K562 (cell line): Measurements from ENCODE around the gene SH3BGRL3. TPM values are rescaled to one million over a fixed set of nuclear protein-coding genes. Genes with fewer than 3 reads are reported as not detected.

ENCODE experiments used
- CBX8 ChIP-seq: fragments of 200-600 bp; sonication (generic); IDR thresholded peaks from 2 replicates; pipeline ENCODE4 v1.6.1; 2012; ENCODE audit warnings: borderline replicate concordance, mixed run types, low read depth, mild to moderate bottlenecking, moderate library complexity, mixed read lengths, low read length, control low read depth, inconsistent platforms; ENCODE audit not compliant: poor library complexity, severe bottlenecking; ENCODE audit errors: extremely low read depth
- ETV5 ChIP-seq: sonication (generic); formaldehyde crosslinking; IDR thresholded peaks from 2 replicates; pipeline ENCODE4 v1.4.0; 2020; ENCODE audit warnings: low read depth, mild to moderate bottlenecking, missing genetic modification reagents
- HDAC2 ChIP-seq: fragments of 450-650 bp; IDR thresholded peaks from 2 replicates; pipeline ENCODE4 v1.6.1; 2016; ENCODE audit warnings: mild to moderate bottlenecking
- ID3 ChIP-seq, 2 experiments: fragments of 250-450 bp in 1 of 2; fragments of 450-650 bp in 1 of 2; sonication (Bioruptor Pico) in 1 of 2; IDR thresholded peaks; 2 replicates each; pipeline versions ENCODE4 v1.6.1 to v1.8.0; 2016 to 2021; ENCODE audit warnings: mild to moderate bottlenecking in 2 of 2, moderate library complexity in 2 of 2, missing compliant biosample characterization in 1 of 2, missing genetic modification characterization in 1 of 2
- NFE2L1 ChIP-seq: fragments of 450-650 bp; IDR thresholded peaks from 2 replicates; pipeline ENCODE4 v1.6.1; 2016; ENCODE audit warnings: missing genetic modification characterization, low read depth, mild to moderate bottlenecking, missing compliant biosample characterization, moderate library complexity, borderline replicate concordance
- PML ChIP-seq: IDR thresholded peaks from 2 replicates; pipeline ENCODE4 v1.6.1; 2012; ENCODE audit warnings: low read length, inconsistent platforms
- POLR3A ChIP-seq: IDR thresholded peaks from 2 replicates; pipeline ENCODE4 v1.6.1; 2011; ENCODE audit warnings: borderline replicate concordance, mild to moderate bottlenecking, moderate library complexity; ENCODE audit not compliant: insufficient read length, insufficient read depth; ENCODE audit errors: extremely low read depth
- RBM15 ChIP-seq: fragments of 200-400 bp; formaldehyde crosslinking; IDR thresholded peaks from 2 replicates; pipeline ENCODE4 v1.6.1; 2018; ENCODE audit warnings: mild to moderate bottlenecking, low read length, moderate library complexity; ENCODE audit not compliant: insufficient read depth
- SMAD4 ChIP-seq: fragments of 250-450 bp; sonication (Bioruptor Pico); conservative IDR thresholded peaks from 2 replicates; pipeline ENCODE4 v1.8.0; 2021; ENCODE audit warnings: inconsistent platforms, mild to moderate bottlenecking, moderate library complexity
- TSHZ1 ChIP-seq: fragments of 250-450 bp; sonication (Bioruptor Pico); IDR thresholded peaks from 2 replicates; pipeline ENCODE4 v1.4.0; 2020; ENCODE audit warnings: mild to moderate bottlenecking, moderate library complexity
- ZNF668 ChIP-seq: fragments of 250-450 bp; sonication (Bioruptor Pico); IDR thresholded peaks from 2 replicates; pipeline ENCODE4 v1.8.0; 2022; ENCODE audit warnings: mild to moderate bottlenecking, inconsistent platforms
- polyA plus RNA-seq, 8 experiments: library from polyadenylated mRNA; depleted of rRNA in 4 of 8; stranded (reverse) in 5 of 8; unstranded in 3 of 8; fragments of >200 nt; fragmentation: Nextera tagmentation in 2 of 8; fragmentation: Illumina TruSeq in 1 of 8; extraction: Ambion mirVana in 2 of 8; extraction: Trizol in 1 of 8; gene quantifications; 2 replicates each; pipeline versions ENCODE4 v1.2.1 to v1.2.3, GENCODE V29; 2011 to 2014; ENCODE audit warnings: inconsistent platforms in 1 of 8, missing spikeins in 1 of 8
- total RNA-seq, 7 experiments: library from RNA; depleted of rRNA in 6 of 7; stranded (reverse); fragments of >200 nt in 6 of 7; fragmentation: Illumina TruSeq in 2 of 7; extraction: Trizol in 2 of 7; gene quantifications; 2 replicates each; pipeline versions ENCODE4 v1.2.1 to v1.2.3, GENCODE V29; 2011 to 2021; ENCODE audit warnings: low replicate concordance in 1 of 7
- TF ChIP-seq, protein P1 (sequence below): sonication (generic); formaldehyde crosslinking; IDR thresholded peaks from 2 replicates; pipeline ENCODE4 v1.8.1; 2023; ENCODE audit warnings: mild to moderate bottlenecking, missing genetic modification reagents
- TF ChIP-seq, protein P2 (sequence below): fragments of 450-650 bp; formaldehyde crosslinking; IDR thresholded peaks from 2 replicates; pipeline ENCODE4 v1.4.0; 2020; ENCODE audit warnings: mild to moderate bottlenecking, moderate library complexity
- TF ChIP-seq, protein P3 (sequence below), 2 experiments: fragments of 200-800 bp in 1 of 2; sonication (Bioruptor generic) in 1 of 2; sonication (generic) in 1 of 2; formaldehyde crosslinking in 1 of 2; IDR thresholded peaks in 1 of 2; conservative IDR thresholded peaks in 1 of 2; 2 replicates each; pipeline versions ENCODE4 v1.5.0 to v1.6.1; 2016 to 2020; ENCODE audit warnings: missing compliant biosample characterization in 1 of 2, missing genetic modification characterization in 1 of 2, missing genetic modification reagents in 1 of 2

SH3BGRL3 gene
- total and polyA plus RNA-seq, 9 of the 15 experiments (the other 6 are each of a cell fraction or from before 2014, with no cell fraction given): 30.3 to 140 (median 54.2) TPM

DNA sequence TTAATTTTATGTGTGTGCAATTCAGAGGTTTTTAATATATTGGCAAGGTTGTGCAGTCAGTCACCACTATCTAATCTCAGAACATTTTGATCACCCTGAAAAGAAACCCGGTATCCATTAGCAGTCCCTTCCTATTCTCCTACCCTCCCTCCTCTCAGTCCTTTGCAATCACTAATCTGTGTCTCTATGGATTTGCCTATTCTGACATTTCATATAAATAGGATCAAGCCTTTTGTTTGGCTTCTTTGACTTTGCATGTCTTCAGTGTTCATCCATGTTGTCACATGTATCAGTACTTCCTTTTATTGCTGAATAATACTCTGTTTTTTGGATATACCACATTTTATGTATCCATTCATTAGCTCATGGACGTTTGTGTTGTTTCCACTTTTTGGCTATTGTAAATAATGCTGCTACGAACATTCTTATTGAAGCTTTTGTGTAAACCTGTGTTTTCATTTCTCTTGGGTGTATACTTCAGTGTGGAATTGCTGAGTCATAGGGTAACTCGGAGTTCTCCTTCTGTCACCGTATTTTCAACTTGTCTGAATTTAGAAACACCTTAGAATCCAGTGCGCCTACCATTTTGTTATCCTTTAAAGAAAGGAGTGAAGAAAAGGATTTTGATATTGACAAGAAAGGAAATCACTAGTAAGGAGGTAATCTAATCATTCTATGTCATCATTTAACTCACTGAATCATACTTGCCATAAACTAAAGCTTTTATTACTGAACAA, 42.5 kb upstream of the SH3BGRL3 start (continued):
- TF ChIP-seq TSHZ1 (CRISPR knock-in tag) (no peak), HDAC2 (0 out of 2 replicates have a peak, but pooled peaks have one; percentile 14), RBM15 (no peak), ZNF668 (CRISPR knock-in tag) (no peak), NFE2L1 (tag) (peak; percentile 99), CBX8 (no peak), PML (0 out of 2 replicates have a peak, but pooled peaks have one; percentile 23), ID3 (CRISPR knock-in tag; IDR thresholded peaks at IDR 0.05) (no peak), ID3 (tag; IDR thresholded peaks at IDR 0.05) (0 out of 2 replicates have a peak, but pooled peaks have one; percentile 60), POLR3A (no peak), ETV5 (CRISPR knock-in tag) (no peak), SMAD4 (peak; percentile 34; the same call in 1 of the 2 replicates)
- TF ChIP-seq, protein P1, sequence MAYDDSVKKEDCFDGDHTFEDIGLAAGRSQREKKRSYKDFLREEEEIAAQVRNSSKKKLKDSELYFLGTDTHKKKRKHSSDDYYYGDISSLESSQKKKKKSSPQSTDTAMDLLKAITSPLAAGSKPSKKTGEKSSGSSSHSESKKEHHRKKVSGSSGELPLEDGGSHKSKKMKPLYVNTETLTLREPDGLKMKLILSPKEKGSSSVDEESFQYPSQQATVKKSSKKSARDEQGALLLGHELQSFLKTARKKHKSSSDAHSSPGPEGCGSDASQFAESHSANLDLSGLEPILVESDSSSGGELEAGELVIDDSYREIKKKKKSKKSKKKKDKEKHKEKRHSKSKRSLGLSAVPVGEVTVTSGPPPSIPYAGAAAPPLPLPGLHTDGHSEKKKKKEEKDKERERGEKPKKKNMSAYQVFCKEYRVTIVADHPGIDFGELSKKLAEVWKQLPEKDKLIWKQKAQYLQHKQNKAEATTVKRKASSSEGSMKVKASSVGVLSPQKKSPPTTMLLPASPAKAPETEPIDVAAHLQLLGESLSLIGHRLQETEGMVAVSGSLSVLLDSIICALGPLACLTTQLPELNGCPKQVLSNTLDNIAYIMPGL (CRISPR knock-in tag): no peak
- TF ChIP-seq, protein P2, sequence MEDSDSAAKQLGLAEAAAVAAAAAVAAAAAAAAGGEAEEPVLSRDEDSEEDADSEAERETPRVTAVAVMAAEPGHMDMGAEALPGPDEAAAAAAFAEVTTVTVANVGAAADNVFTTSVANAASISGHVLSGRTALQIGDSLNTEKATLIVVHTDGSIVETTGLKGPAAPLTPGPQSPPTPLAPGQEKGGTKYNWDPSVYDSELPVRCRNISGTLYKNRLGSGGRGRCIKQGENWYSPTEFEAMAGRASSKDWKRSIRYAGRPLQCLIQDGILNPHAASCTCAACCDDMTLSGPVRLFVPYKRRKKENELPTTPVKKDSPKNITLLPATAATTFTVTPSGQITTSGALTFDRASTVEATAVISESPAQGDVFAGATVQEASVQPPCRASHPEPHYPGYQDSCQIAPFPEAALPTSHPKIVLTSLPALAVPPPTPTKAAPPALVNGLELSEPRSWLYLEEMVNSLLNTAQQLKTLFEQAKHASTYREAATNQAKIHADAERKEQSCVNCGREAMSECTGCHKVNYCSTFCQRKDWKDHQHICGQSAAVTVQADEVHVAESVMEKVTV (CRISPR knock-in tag): 0 out of 2 replicates have a peak, but pooled peaks have one; percentile 4
- TF ChIP-seq, protein P3, sequence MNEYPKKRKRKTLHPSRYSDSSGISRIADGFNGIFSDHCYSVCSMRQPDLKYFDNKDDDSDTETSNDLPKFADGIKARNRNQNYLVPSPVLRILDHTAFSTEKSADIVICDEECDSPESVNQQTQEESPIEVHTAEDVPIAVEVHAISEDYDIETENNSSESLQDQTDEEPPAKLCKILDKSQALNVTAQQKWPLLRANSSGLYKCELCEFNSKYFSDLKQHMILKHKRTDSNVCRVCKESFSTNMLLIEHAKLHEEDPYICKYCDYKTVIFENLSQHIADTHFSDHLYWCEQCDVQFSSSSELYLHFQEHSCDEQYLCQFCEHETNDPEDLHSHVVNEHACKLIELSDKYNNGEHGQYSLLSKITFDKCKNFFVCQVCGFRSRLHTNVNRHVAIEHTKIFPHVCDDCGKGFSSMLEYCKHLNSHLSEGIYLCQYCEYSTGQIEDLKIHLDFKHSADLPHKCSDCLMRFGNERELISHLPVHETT (CRISPR knock-in tag; conservative IDR thresholded peaks at IDR 0.05 in 1 of 2, IDR thresholded peaks at IDR 0.05 in 1 of 2): 0 out of 4 replicates have a peak, but pooled peaks of 1 of the 2 experiments have one; percentile 22
